ENCODE data around the gene SLC12A7. TPM values are rescaled to one million over a fixed set of nuclear protein-coding genes. Genes with fewer than 3 reads are reported as not detected.

The SLC12A7 gene
- total RNA-seq, 4 donors from 2014 or later: 4.6 to 49.8 (median 15.8) TPM

- Histone ChIP-seq H3K27me3 (no peaks in the 10 kb centered on the region), H3K4me3 (no peak overlapping the region), H3K9me3 (no peaks in the 10 kb centered on the region), H3K27ac (no peak overlapping the region), H3K4me1 (no peaks in the 10 kb centered on the region), H3K36me3 (no peaks in the 10 kb centered on the region)
- intact Hi-C loops (cut with DNase I; ENCODE audit: low total_unique reads): no loop called here
- DNase-seq: no peak
- TF ChIP-seq POLR2A (IDR thresholded peaks at IDR 0.05) (no peak), CTCF (IDR thresholded peaks at IDR 0.05) (no peak)
Observed at GRCh38 chr5:1031306-1031959, 80.4 kb downstream of the SLC12A7 start.

- Histone ChIP-seq H3K9me3 (no peaks in the 10 kb centered on the region), H3K4me1 (no peaks in the 10 kb centered on the region), H3K36me3 (no peaks in the 10 kb centered on the region), H3K27me3 (no peaks in the 10 kb centered on the region), H3K27ac (no peak overlapping the region), H3K4me3 (no peak overlapping the region)
- intact Hi-C loops (cut with DNase I; ENCODE audit: low total_unique reads): no loop called here
- DNase-seq: no peak
- TF ChIP-seq POLR2A (IDR thresholded peaks at IDR 0.05) (no peak), CTCF (IDR thresholded peaks at IDR 0.05) (no peak)
Observed at GRCh38 chr5:1030801-1031271, 81.0 kb downstream of the SLC12A7 start.

- Histone ChIP-seq H3K27ac (no peak overlapping the region), H3K9me3 (no peaks in the 10 kb centered on the region), H3K36me3 (no peaks in the 10 kb centered on the region), H3K4me3 (no peak overlapping the region), H3K4me1 (no peaks in the 10 kb centered on the region), H3K27me3 (no peaks in the 10 kb centered on the region)
- no peak for DNase-seq
- intact Hi-C loops (cut with DNase I; ENCODE audit: low total_unique reads): no loop called here
- TF ChIP-seq POLR2A (IDR thresholded peaks at IDR 0.05) (no peak), CTCF (IDR thresholded peaks at IDR 0.05) (no peak)
Observed at GRCh38 chr5:1029945-1030625, 81.8 kb downstream of the SLC12A7 start.

- Histone ChIP-seq H3K4me1 (no peaks in the 10 kb centered on the region), H3K27me3 (no peaks in the 10 kb centered on the region), H3K4me3 (no peak overlapping the region), H3K27ac (no peak overlapping the region), H3K36me3 (no peaks in the 10 kb centered on the region), H3K9me3 (no peaks in the 10 kb centered on the region)
- TF ChIP-seq CTCF (IDR thresholded peaks at IDR 0.05) (no peak), POLR2A (IDR thresholded peaks at IDR 0.05) (no peak)
- intact Hi-C loops (cut with DNase I; ENCODE audit: low total_unique reads): no loop called here
- DNase-seq: no peak
Observed at GRCh38 chr5:1029282-1029944, 82.5 kb downstream of the SLC12A7 start.
